Tibial nerve (tissue), 4 donors: ENCODE data around the gene SETD7. TPM values are rescaled to one million over a fixed set of nuclear protein-coding genes. Genes with fewer than 3 reads are reported as not detected.

Experiments
- DNase-seq, 2 donors: peaks; one replicate each; pipeline ENCODE4 v3.0.0-alpha.2; 2019; ENCODE audit warnings: low spot score in 2 of 2
- H3K27ac ChIP-seq, 4 donors: fragments of 200-600 bp; sonication (generic) in 3 of 4; one replicate each; pipeline ENCODE4 v1.5.1; 2017 to 2019; ENCODE audit warnings: mild to moderate bottlenecking in 1 of 4
- H3K27me3 ChIP-seq, 2 donors: fragments of 200-600 bp; sonication (generic) in 1 of 2; one replicate each; pipeline versions ENCODE4 v1.5.1 to v1.6.0; 2017 to 2019
- H3K36me3 ChIP-seq, 3 donors: fragments of 200-600 bp; sonication (generic); one replicate each; pipeline ENCODE4 v1.5.1; 2018 to 2019
- H3K4me1 ChIP-seq, 4 donors: fragments of 200-600 bp; sonication (generic) in 3 of 4; one replicate each; pipeline ENCODE4 v1.5.1; 2017 to 2019
- H3K4me3 ChIP-seq, 4 donors: fragments of 200-600 bp; sonication (generic) in 3 of 4; one replicate each; pipeline ENCODE4 v1.5.1; 2017 to 2019; ENCODE audit warnings: mild to moderate bottlenecking in 1 of 4, moderate library complexity in 1 of 4
- H3K9me3 ChIP-seq, 4 donors: fragments of 200-600 bp; sonication (generic) in 3 of 4; one replicate each; pipeline ENCODE4 v1.5.1; 2017 to 2019
- CTCF ChIP-seq, 5 experiments: fragments of 200-600 bp in 3 of 5; fragments of 450-650 bp in 2 of 5; sonication (generic) in 3 of 5; IDR thresholded peaks; one replicate each; pipeline ENCODE4 v1.5.1; 2016 to 2019; ENCODE audit warnings: antibody characterized with exemption in 5 of 5, mild to moderate bottlenecking in 3 of 5, moderate library complexity in 2 of 5
- EP300 ChIP-seq, 2 donors: sonication (generic); formaldehyde crosslinking; IDR thresholded peaks; one replicate each; pipeline ENCODE4 v1.6.1; 2017; ENCODE audit warnings: antibody characterized with exemption in 2 of 2, mild to moderate bottlenecking in 1 of 2
- POLR2A ChIP-seq, 2 donors: fragments of 450-650 bp; IDR thresholded peaks; one replicate each; pipeline ENCODE4 v1.6.1; 2017; ENCODE audit warnings: antibody characterized with exemption in 2 of 2, mild to moderate bottlenecking in 2 of 2, moderate library complexity in 2 of 2
- WGBS, 2 donors: methylation state at CpG; one replicate each; pipeline ENCODE4 v1.1.5; 2018; 5-methylcytosine and 5-hydroxymethylcytosine counted together
- total RNA-seq, 4 donors: library from RNA; depleted of rRNA; stranded (reverse); fragments of >200 nt; gene quantifications; one replicate each; pipeline ENCODE4 v1.1.0, GENCODE V29; 2016

The SETD7 gene
- total RNA-seq, 4 donors from 2014 or later: 49.2 to 81.4 (median 65.7) TPM

- Histone ChIP-seq H3K27ac (peak overlapping the region; percentile 94 to 99 (median 98)), H3K9me3 (no peaks in the 10 kb centered on the region), H3K4me3 (peak overlapping the region; percentile 72 to 93 (median 87)), H3K27me3 (no peaks in the 10 kb centered on the region), H3K4me1 (peaks cover 0 to 68% (median 34%) of the 10 kb centered on the region in 4 donors), H3K36me3 (no peaks in the 10 kb centered on the region)
- DNase-seq: peak; percentile 37
- no peak for TF ChIP-seq EP300 (IDR thresholded peaks at IDR 0.05)
- TF ChIP-seq CTCF (IDR thresholded peaks at IDR 0.05): no peak
- TF ChIP-seq POLR2A (IDR thresholded peaks at IDR 0.05): no peak
- 0% methylated on average over 11 to 28 of the region's 49 CpGs for WGBS, 2 donors
These were observed 331 bp downstream of the SETD7 start for GRCh38 chr4:139555705-139556070.

GRCh38 chr4:139554893-139555704 is 920 bp downstream of the SETD7 start:
- 0 to 1% methylated on average over 39 to 47 of the region's 57 CpGs for WGBS, 2 donors
- H3K27ac ChIP-seq: peak overlapping the region; percentile 94 to 99 (median 98)

GRCh38 chr4:139554642-139554892 is 1.5 kb downstream of the SETD7 start:
- Histone ChIP-seq H3K36me3 (no peaks in the 10 kb centered on the region), H3K4me3 (peak overlapping the region; percentile 72 to 93 (median 87)), H3K27ac (peak overlapping the region; percentile 94 to 99 (median 98)), H3K4me1 (peaks cover 0 to 75% (median 35%) of the 10 kb centered on the region in 4 donors), H3K27me3 (no peaks in the 10 kb centered on the region), H3K9me3 (no peaks in the 10 kb centered on the region)
- DNase-seq: no peak
- TF ChIP-seq POLR2A (IDR thresholded peaks at IDR 0.05): no peak
- TF ChIP-seq EP300 (IDR thresholded peaks at IDR 0.05): no peak
- no peak for TF ChIP-seq CTCF (IDR thresholded peaks at IDR 0.05)
- 14 to 18% methylated on average over 1 of the region's 1 CpG for WGBS, 2 donors

More at GRCh38 chr4:139554893-139555704, 920 bp downstream of the SETD7 start:
- TF ChIP-seq EP300 (IDR thresholded peaks at IDR 0.05) (peak in 1 of 2 donors; percentile 99), CTCF (IDR thresholded peaks at IDR 0.05) (peak in 2 of 5 experiments; percentile 15 to 29), POLR2A (IDR thresholded peaks at IDR 0.05) (peak; percentile 76 to 87)
- peaks cover 0 to 70% (median 35%) of the 10 kb centered on the region in 4 donors for H3K4me1 ChIP-seq
- no peaks in the 10 kb centered on the region for H3K9me3 ChIP-seq
- H3K4me3 ChIP-seq: peak overlapping the region; percentile 72 to 93 (median 87)
- peak; percentile 86 to 92 for DNase-seq
- H3K36me3 ChIP-seq: no peaks in the 10 kb centered on the region
- H3K27me3 ChIP-seq: no peaks in the 10 kb centered on the region

- WGBS, 2 donors: 45 to 52% methylated on average over 4 of the region's 4 CpGs
- H3K36me3 ChIP-seq: no peaks in the 10 kb centered on the region
- no peak for DNase-seq
- no peaks in the 10 kb centered on the region for H3K9me3 ChIP-seq
- no peak for TF ChIP-seq CTCF (IDR thresholded peaks at IDR 0.05)
- no peak for TF ChIP-seq EP300 (IDR thresholded peaks at IDR 0.05)
- TF ChIP-seq POLR2A (IDR thresholded peaks at IDR 0.05): no peak
- peak overlapping the region; percentile 94 to 99 (median 98) for H3K27ac ChIP-seq
- peaks cover 0 to 75% (median 33%) of the 10 kb centered on the region in 4 donors for H3K4me1 ChIP-seq
- H3K4me3 ChIP-seq: peak overlapping the region in 3 of 4 donors; percentile 72 to 93 (median 93)
- H3K27me3 ChIP-seq: no peaks in the 10 kb centered on the region
These were observed 2.0 kb downstream of the SETD7 start for GRCh38 chr4:139553751-139554641.
